Lung (tissue), 12 donors: ENCODE data around the gene INAFM2. TPM values are rescaled to one million over a fixed set of nuclear protein-coding genes. Genes with fewer than 3 reads are reported as not detected.

Source experiments
- ATAC-seq: fragments of 200-7000 bp; cut with Tn5 transposase; one replicate; pipeline ENCODE4 v1.9.1; 2020; ENCODE audit warnings: moderate number of reproducible peaks; ENCODE audit not compliant: insufficient read depth, low FRiP score
- DNase-seq, 3 donors: peaks; one replicate each; pipeline ENCODE4 v3.0.0-alpha.2; 2013 to 2017
- H3K27ac ChIP-seq, 2 donors: one replicate each; pipeline ENCODE4 v1.5.1; 2013; ENCODE audit warnings: mild to moderate bottlenecking in 2 of 2, moderate library complexity in 2 of 2, control low read depth in 1 of 2, inconsistent platforms in 1 of 2, low read depth in 1 of 2, low read length in 1 of 2
- H3K27me3 ChIP-seq, 3 donors: one replicate each; pipeline ENCODE4 v1.5.1; 2013; ENCODE audit warnings: low read length in 2 of 3; ENCODE audit not compliant: control insufficient read depth in 3 of 3, insufficient read depth in 3 of 3
- H3K36me3 ChIP-seq, 4 donors: one replicate each; pipeline ENCODE4 v1.5.1; 2013; ENCODE audit warnings: low read length in 4 of 4, mild to moderate bottlenecking in 1 of 4, moderate library complexity in 1 of 4; ENCODE audit not compliant: control insufficient read depth in 4 of 4, insufficient read depth in 4 of 4
- H3K4me1 ChIP-seq, 5 donors: one replicate each; pipeline ENCODE4 v1.5.1; 2013; ENCODE audit warnings: low read length in 5 of 5, mild to moderate bottlenecking in 2 of 5, moderate library complexity in 1 of 5; ENCODE audit not compliant: control insufficient read depth in 5 of 5, insufficient read depth in 5 of 5
- H3K4me3 ChIP-seq: one replicate; pipeline ENCODE4 v1.5.1; 2013; ENCODE audit warnings: mild to moderate bottlenecking, control low read depth, moderate library complexity
- H3K9ac ChIP-seq, 2 donors: one replicate each; pipeline ENCODE4 v1.5.1; 2013; ENCODE audit warnings: low read length in 2 of 2, control low read depth in 1 of 2; ENCODE audit not compliant: insufficient read depth in 1 of 2
- H3K9me3 ChIP-seq, 4 donors: one replicate each; pipeline ENCODE4 v1.5.1; 2013; ENCODE audit warnings: low read length in 3 of 4, mild to moderate bottlenecking in 1 of 4, moderate library complexity in 1 of 4; ENCODE audit not compliant: control insufficient read depth in 4 of 4, insufficient read depth in 3 of 4
- CTCF ChIP-seq: IDR thresholded peaks from 2 replicates; pipeline ENCODE4 v1.5.1; 2012; ENCODE audit warnings: mild to moderate bottlenecking; ENCODE audit errors: control extremely low read depth, extremely low read depth
- WGBS, 2 donors: extraction: QIAGEN DNeasy Blood & Tissue Kit; methylation state at CpG; one replicate each; pipeline ENCODE4 v1.1.7; 2013; 5-methylcytosine and 5-hydroxymethylcytosine counted together
- polyA plus RNA-seq, 2 donors: library from polyadenylated mRNA; stranded (reverse); fragments of 200-250 nt; gene quantifications; one replicate each; pipeline ENCODE4 v1.2.1, GENCODE V29; 2013
- total RNA-seq, 2 donors: library from RNA; depleted of rRNA in 1 of 2; stranded (reverse); fragments of >200 nt in 1 of 2; gene quantifications; one replicate each; pipeline ENCODE4 v1.2.1, GENCODE V29; 2014 to 2021
- donor health status: control.
- donor health status: control.
- donor health status: Bipolar disorder and iron deficiency.
- donor health status: healthy.
- donor health status: DM: yes; HTN: yes; CAD: no.

The INAFM2 gene
- total and polyA plus RNA-seq, 4 donors = 12.8 to 31.1 (median 19.0) TPM

DNA sequence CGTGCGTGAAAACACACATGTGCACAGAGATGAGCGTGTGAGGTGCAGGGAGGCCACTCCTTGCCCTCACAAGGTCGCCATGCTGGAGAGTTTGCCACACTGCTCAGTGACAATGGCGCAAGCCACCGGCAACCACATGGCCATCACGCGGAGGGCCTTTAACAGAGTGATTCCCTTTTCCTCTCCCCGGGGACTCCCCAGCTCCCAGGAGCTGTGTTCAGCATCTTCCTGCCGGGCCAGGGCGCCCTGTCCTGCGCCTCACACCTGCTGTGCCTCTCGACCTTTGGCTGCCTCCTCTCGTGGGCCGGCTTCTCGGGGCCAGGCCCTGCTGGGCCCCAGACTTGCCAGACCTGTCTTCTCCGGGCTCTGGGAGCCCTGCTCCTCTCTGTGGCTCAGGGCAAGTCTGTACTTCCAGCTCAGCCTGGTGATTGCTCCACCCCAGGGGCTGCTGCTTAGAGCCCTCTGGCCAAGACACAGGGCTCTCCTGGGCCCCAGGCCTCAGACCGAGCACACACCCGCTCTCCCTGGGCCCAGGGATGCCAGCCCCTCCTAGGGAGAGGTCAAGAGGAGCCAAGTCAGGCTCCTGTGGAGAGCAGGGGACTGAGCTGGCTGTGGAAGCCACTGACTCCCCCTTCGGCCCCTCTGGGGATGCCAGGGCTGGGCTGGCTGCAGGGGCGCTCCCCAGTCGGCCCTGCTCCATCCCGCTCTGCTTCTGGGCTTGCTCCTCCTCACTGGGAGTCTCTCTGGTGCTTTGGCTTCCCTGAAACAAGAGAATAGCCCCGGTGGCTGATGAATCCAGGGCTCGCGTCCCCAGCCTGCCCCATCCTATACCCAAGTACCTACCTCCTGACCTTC is 11.7 kb downstream of the INAFM2 start:
- Histone ChIP-seq H3K9ac (no peak overlapping the region), H3K27ac (peak overlapping the region; percentile 35 to 95), H3K9me3 (no peaks in the 10 kb centered on the region), H3K4me1 (peaks cover 15 to 68% (median 41%) of the 10 kb centered on the region in 5 donors), H3K36me3 (peaks cover 0 to 18% (median 0%) of the 10 kb centered on the region in 4 donors), H3K27me3 (no peaks in the 10 kb centered on the region), H3K4me3 (no peak overlapping the region)
- ATAC-seq (no peak), DNase-seq (no peak)
- TF ChIP-seq CTCF = no peak
- WGBS, 2 donors = 73 to 74% methylated on average over 26 of the region's 26 CpGs

DNA sequence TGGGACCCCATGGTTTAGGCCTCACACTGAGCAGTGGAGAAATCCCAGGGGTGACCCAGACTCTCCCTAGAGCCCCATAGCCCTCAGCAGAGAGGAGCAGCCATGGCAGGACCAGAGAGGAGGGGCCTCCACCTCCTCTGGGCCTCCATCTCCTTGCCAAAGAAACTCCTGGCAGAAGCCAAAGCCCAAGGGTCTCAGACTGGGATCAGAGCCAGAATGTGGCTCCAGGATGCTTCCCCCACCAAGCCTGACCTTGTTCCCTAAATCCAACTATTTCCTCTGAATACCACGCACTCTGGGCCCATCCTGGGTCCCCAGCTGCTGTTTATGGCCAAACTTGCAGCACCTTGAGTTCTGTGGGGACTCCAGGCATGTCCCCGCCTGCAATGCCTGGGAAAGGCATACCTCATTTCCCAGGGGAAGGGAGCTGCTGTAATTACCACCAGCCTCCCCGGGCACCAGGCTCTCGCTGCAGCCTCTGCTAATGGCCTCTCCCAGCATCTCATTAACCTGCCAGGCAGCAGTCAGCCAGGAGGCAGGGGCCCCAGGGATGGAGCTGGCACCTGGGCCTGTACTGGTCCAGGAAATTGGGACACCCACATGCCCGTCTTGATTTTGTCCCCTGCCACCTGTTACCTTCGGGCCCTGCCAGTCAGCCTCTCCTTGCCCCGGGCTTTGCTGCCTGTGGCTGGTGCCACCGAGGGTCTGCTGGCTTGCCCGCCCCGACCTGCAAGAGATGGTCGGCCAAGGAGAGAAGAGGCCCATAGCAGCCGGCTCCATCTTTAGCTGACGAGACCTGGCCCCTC is 12.6 kb downstream of the INAFM2 start:
- Histone ChIP-seq H3K36me3 (peaks cover 0 to 18% (median 0%) of the 10 kb centered on the region in 4 donors), H3K4me3 (no peak overlapping the region), H3K9ac (no peak overlapping the region), H3K9me3 (no peaks in the 10 kb centered on the region), H3K4me1 (peaks cover 8 to 65% (median 43%) of the 10 kb centered on the region in 5 donors), H3K27me3 (no peaks in the 10 kb centered on the region), H3K27ac (peak overlapping the region in 1 of 2 donors; percentile 95)
- no peak for TF ChIP-seq CTCF
- DNase-seq (no peak), ATAC-seq (no peak)
- 71 to 82% methylated on average over 12 to 13 of the region's 13 CpGs for WGBS, 2 donors

- ATAC-seq (no peak), DNase-seq (no peak)
- Histone ChIP-seq H3K4me3 (no peak overlapping the region), H3K27ac (peak overlapping the region in 1 of 2 donors; percentile 11), H3K27me3 (no peaks in the 10 kb centered on the region), H3K9ac (no peak overlapping the region), H3K9me3 (no peaks in the 10 kb centered on the region), H3K4me1 (peaks cover 5 to 69% (median 49%) of the 10 kb centered on the region in 5 donors), H3K36me3 (peaks cover 0 to 18% (median 0%) of the 10 kb centered on the region in 4 donors)
- no peak for TF ChIP-seq CTCF
- WGBS, 2 donors = 46 to 54% methylated on average over 5 of the region's 5 CpGs
Observed at GRCh38 chr15:40336744-40337122, 13.2 kb downstream of the INAFM2 start.
